ENCODE data around the gene CD52.

- TF ChIP-seq CTCF (IDR thresholded peaks at IDR 0.05) (no peak), POLR2A (IDR thresholded peaks at IDR 0.05) (no peak)
Observed at GRCh38 chr1:26338670-26339069, 20.9 kb downstream of the CD52 start.
